H1 (cell line): ENCODE measurements around the gene EIF5A2. TPM values are rescaled to one million over a fixed set of nuclear protein-coding genes. Genes with fewer than 3 reads are reported as not detected.
A peak's percentile ranks its signal among the peaks of the same experiment; 100 is the strongest.

Experiments used
- ATF3 ChIP-seq: IDR thresholded peaks from 2 replicates; pipeline ENCODE4 v1.6.1; 2011; ENCODE audit warnings: low read depth, mild to moderate bottlenecking, low read length; ENCODE audit not compliant: insufficient read depth
- CHD7 ChIP-seq: fragments of 300-600 bp; sonication (generic); IDR thresholded peaks from 2 replicates; pipeline ENCODE4 v1.7.1; 2012; ENCODE audit warnings: low read length, moderate library complexity, mild to moderate bottlenecking, inconsistent platforms; ENCODE audit not compliant: insufficient replicate concordance
- EP300 ChIP-seq, 2 experiments: IDR thresholded peaks; 1 replicate in 1 of 2; 2 replicates in 1 of 2; pipeline ENCODE4 v1.6.1; 2011 to 2012; ENCODE audit warnings: low read depth in 2 of 2, low read length in 2 of 2, mild to moderate bottlenecking in 2 of 2, borderline replicate concordance in 1 of 2, inconsistent platforms in 1 of 2, moderate library complexity in 1 of 2
- KDM4A ChIP-seq: IDR thresholded peaks from one replicate; pipeline ENCODE4 v1.7.1; 2012; ENCODE audit warnings: low read depth, mild to moderate bottlenecking, moderate library complexity, low read length, inconsistent platforms; ENCODE audit not compliant: severe bottlenecking
- KDM5A ChIP-seq: fragments of 200-600 bp; IDR thresholded peaks from 2 replicates; pipeline ENCODE4 v1.7.1; 2012; ENCODE audit warnings: mild to moderate bottlenecking, low read length, inconsistent platforms, mixed read lengths
- POU5F1 ChIP-seq: IDR thresholded peaks from 2 replicates; pipeline ENCODE4 v1.6.1; 2011; ENCODE audit warnings: low read depth, mild to moderate bottlenecking, low read length, moderate library complexity
- SIN3A ChIP-seq, 2 experiments: IDR thresholded peaks in 1 of 2; conservative IDR thresholded peaks in 1 of 2; 2 replicates each; pipeline ENCODE4 v1.6.1; 2011 to 2012; ENCODE audit warnings: low read length in 2 of 2, improper control_type of control experiment in 1 of 2, low read depth in 1 of 2, mild to moderate bottlenecking in 1 of 2
- YY1 ChIP-seq: IDR thresholded peaks from 2 replicates; pipeline ENCODE4 v1.6.1; 2011; ENCODE audit warnings: low read depth, mild to moderate bottlenecking, low read length
- polyA plus RNA-seq, 7 experiments: library from polyadenylated mRNA; depleted of rRNA in 3 of 7; stranded (reverse) in 5 of 7; unstranded in 2 of 7; fragments of >200 nt in 5 of 7; fragments of 200-250 nt in 2 of 7; gene quantifications; 1 replicate in 5 of 7; 2 replicates in 1 of 7; 4 replicates in 1 of 7; pipeline versions ENCODE4 v1.2.1 to v1.2.3, GENCODE V29; 2011 to 2013; ENCODE audit warnings: missing spikeins in 2 of 7, mixed read lengths in 2 of 7
- total RNA-seq: library from RNA; stranded (reverse); fragmentation: NEBNext Ultra II Directional; extraction: Animal tissue kit (Norgen Biotek cat#: 25700); gene quantifications from 2 replicates; pipeline ENCODE4 v1.2.1, GENCODE V29; 2021

The EIF5A2 gene
- total and polyA plus RNA-seq, 2 of the 8 experiments (the other 6 are each of a cell fraction or from before 2014, with no cell fraction given): 1.5 to 15.0 TPM

DNA sequence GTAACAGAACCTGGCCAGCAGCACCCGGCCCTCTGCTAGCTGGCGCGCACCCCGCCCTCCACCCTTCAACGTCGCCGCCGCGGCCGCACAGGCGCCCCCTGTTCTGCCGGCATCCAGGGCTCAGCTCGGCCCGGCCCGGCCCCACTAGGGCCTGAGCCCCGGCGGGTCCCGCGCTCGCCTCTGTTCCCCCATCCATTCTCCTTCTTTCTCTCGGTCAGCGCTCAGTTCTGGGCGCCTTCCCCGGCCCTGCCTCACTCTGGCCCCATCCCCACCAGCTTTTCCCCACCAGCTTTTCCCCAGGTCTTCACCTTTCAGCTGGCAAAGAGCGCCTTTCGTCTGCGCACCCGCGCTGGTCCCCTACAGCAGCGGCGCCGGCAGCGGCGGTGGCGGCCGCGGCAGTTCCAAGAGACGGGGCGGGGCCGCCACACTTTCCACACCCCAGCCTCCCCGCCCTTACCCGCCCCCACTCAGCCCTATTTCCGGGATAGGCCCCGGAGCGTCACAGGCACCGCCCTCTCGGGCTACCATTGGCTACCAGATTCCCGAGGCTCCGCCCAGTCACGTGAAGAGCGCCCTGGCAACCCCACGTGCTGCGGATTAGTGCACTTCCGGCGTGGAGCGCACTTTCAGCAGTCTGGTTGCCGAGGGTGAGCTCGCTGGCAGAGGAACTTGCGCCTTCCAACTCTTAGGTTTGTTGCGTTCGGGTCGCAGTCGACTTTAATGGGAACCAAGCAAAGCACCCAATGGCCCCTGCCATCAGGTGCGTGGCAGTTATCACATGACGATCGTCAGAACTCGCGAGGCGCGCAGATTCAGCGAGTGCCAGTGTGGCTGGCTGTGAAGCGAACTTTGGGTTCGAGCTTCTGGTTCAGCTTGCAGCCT lies at the start of gene EIF5A2 (continued):
- TF ChIP-seq CHD7 (no peak), KDM4A (peak; percentile 95), KDM5A (no peak), ATF3 (peak; percentile 91), SIN3A (conservative IDR thresholded peaks at IDR 0.05 in 1 of 2, IDR thresholded peaks at IDR 0.05 in 1 of 2; ENCODE audit: low read depth in 1 of 2, low read length in 2 of 2) (no peak), EP300 (IDR thresholded peaks at IDR 0.05; ENCODE audit: borderline replicate concordance in 1 of 2, low read depth in 2 of 2, low read length in 2 of 2) (peak in 1 of 2 experiments; percentile 7; a peak in 1 of 3 replicates), YY1 (no peak), POU5F1 (no peak)
